PC-9 (cell line): ENCODE data around the gene TMEM98. TPM values are rescaled to one million over a fixed set of nuclear protein-coding genes. Genes with fewer than 3 reads are reported as not detected.
"Not testable (repeated sequence)": the region's sequence is repeated elsewhere in the genome, so short reads cannot be mapped to it uniquely, and the experiment has no call there.

Experiments used
- BruUV-seq: library from RNA; stranded (reverse); fragments of 400-500 nt; replicated peaks from 2 replicates; lab custom pipeline; 2021; lab: Mats Ljungman, UMichigan
- CTCF ChIA-PET: fragments of 300-600 bp; sonication (Branson Sonifier 250); formaldehyde crosslinking; loops from one replicate; lab custom pipeline; 2022; ENCODE audit warnings: antibody characterized with exemption; lab: Charles Lee
- POLR2A ChIA-PET: fragments of 300-600 bp; sonication (Branson Sonifier 250); formaldehyde crosslinking; loops from one replicate; lab custom pipeline; 2022; ENCODE audit warnings: antibody characterized with exemption; ENCODE audit not compliant: unreplicated experiment; lab: Charles Lee
- DNase-seq, 2 experiments: peaks; one replicate each; pipeline versions ENCODE4 v3.0.0 to v3.0.0-alpha.2; 2015 to 2022; ENCODE audit warnings: mixed read lengths in 1 of 2
- H2AFZ ChIP-seq: fragments of 200-600 bp; sonication (generic); 2 replicates; pipeline ENCODE4 v1.8.1; 2017; ENCODE audit warnings: antibody characterized with exemption
- H3F3A ChIP-seq: fragments of 200-600 bp; sonication (generic); 2 replicates; pipeline ENCODE4 v1.8.1; 2017; ENCODE audit warnings: antibody characterized with exemption, mild to moderate bottlenecking, low read depth; ENCODE audit not compliant: insufficient read depth
- H3K27ac ChIP-seq: fragments of 200-600 bp; sonication (generic); 2 replicates; pipeline ENCODE4 v1.6.1; 2016; ENCODE audit warnings: mixed run types
- H3K27me3 ChIP-seq: fragments of 200-600 bp; sonication (generic); 2 replicates; pipeline ENCODE4 v1.6.1; 2016; ENCODE audit warnings: low read depth, mixed run types; ENCODE audit not compliant: insufficient read depth
- H3K36me3 ChIP-seq: fragments of 200-600 bp; sonication (generic); 2 replicates; pipeline ENCODE4 v1.6.1; 2016; ENCODE audit warnings: low read depth, mixed run types
- H3K4me1 ChIP-seq: fragments of 200-600 bp; sonication (generic); replicated peaks from 2 replicates; pipeline ENCODE4 v1.6.1; 2016; ENCODE audit warnings: mixed run types; ENCODE audit not compliant: insufficient read depth
- H3K4me2 ChIP-seq: fragments of 200-600 bp; sonication (generic); 2 replicates; pipeline ENCODE4 v1.6.1; 2017; ENCODE audit warnings: mixed run types
- H3K4me3 ChIP-seq: fragments of 200-600 bp; sonication (generic); 2 replicates; pipeline ENCODE4 v1.6.1; 2016; ENCODE audit warnings: mixed run types
- H3K79me2 ChIP-seq: fragments of 200-600 bp; sonication (generic); 2 replicates; pipeline ENCODE4 v1.6.1; 2017; ENCODE audit warnings: low read depth, mixed run types
- H3K9me2 ChIP-seq: fragments of 200-600 bp; sonication (generic); 2 replicates; pipeline ENCODE4 v1.8.1; 2017; ENCODE audit warnings: mild to moderate bottlenecking; ENCODE audit not compliant: insufficient read depth
- H3K9me3 ChIP-seq: fragments of 200-600 bp; sonication (generic); 2 replicates; pipeline ENCODE4 v1.8.1; 2016; ENCODE audit warnings: low read depth; ENCODE audit not compliant: insufficient read depth
- H4K20me1 ChIP-seq: fragments of 200-600 bp; sonication (generic); 2 replicates; pipeline ENCODE4 v1.8.1; 2017; ENCODE audit not compliant: insufficient read depth
- CTCF ChIP-seq: fragments of 200-600 bp; sonication (generic); conservative IDR thresholded peaks from 2 replicates; pipeline ENCODE4 v1.6.1; 2017; ENCODE audit warnings: mixed run types, antibody characterized with exemption, mild to moderate bottlenecking, moderate library complexity
- EZH2 ChIP-seq: fragments of 200-600 bp; sonication (generic); IDR thresholded peaks from 2 replicates; pipeline ENCODE4 v1.8.0; 2017; ENCODE audit warnings: antibody characterized with exemption, low read depth
- intact Hi-C: fragments of 100-400 bp; cut with micrococcal nuclease; formaldehyde crosslinking; loops from one replicate; pipeline ENCODE4 v1.10.0; 2022; ENCODE audit not compliant: unreplicated experiment
- total RNA-seq: library from RNA; stranded (reverse); gene quantifications from 2 replicates; pipeline ENCODE4 v1.2.3, GENCODE V29; 2021

Gene TMEM98
- total RNA-seq, 1 experiment from 2014 or later, result not detected

GRCh38 chr17:32980230-32980629 is 52.3 kb downstream of the TMEM98 start:
- CTCF ChIA-PET, result no interaction called here
- intact Hi-C loops, result no loop called here
- H3K27me3 ChIP-seq, result peaks cover 9% of the 10 kb centered on the region; the same call in 1 of the 2 replicates
- BruUV-seq, result no TSS peak
- H3K79me2 ChIP-seq, result no peaks in the 10 kb centered on the region
- H3K27ac ChIP-seq, result no peak overlapping the region
- H2AFZ ChIP-seq, result no peak overlapping the region
- DNase-seq, result no peak
- H3K4me2 ChIP-seq, result no peak overlapping the region
- H3K36me3 ChIP-seq, result no peaks in the 10 kb centered on the region
- H3K4me1 ChIP-seq, result no peaks in the 10 kb centered on the region
- H3K9me2 ChIP-seq, result no peaks in the 10 kb centered on the region
- POLR2A ChIA-PET, result no interaction called here
- H3F3A ChIP-seq, result no peaks in the 10 kb centered on the region
- H3K9me3 ChIP-seq, result no peaks in the 10 kb centered on the region; the same call in 1 of the 2 replicates
- H3K4me3 ChIP-seq, result no peak overlapping the region
- H4K20me1 ChIP-seq, result no peaks in the 10 kb centered on the region
- TF ChIP-seq EZH2 (no peak), CTCF (no peak)

GRCh38 chr17:32981611-32982010 is 53.7 kb downstream of the TMEM98 start:
- CTCF ChIA-PET, BruUV-seq, POLR2A ChIA-PET: not testable (repeated sequence)

GRCh38 chr17:32985050-32985756 is 57.2 kb downstream of the TMEM98 start:
- intact Hi-C loops, result no loop called here
- H3K4me3 ChIP-seq, result no peak overlapping the region
- H3K9me2 ChIP-seq, result no peaks in the 10 kb centered on the region
- no peaks in the 10 kb centered on the region for H3F3A ChIP-seq
- no peak for DNase-seq
- ChIA-PET CTCF (no interaction called here), POLR2A (no interaction called here)
- no peak overlapping the region for H3K4me2 ChIP-seq
- no peaks in the 10 kb centered on the region for H3K79me2 ChIP-seq
- H3K9me3 ChIP-seq, result no peaks in the 10 kb centered on the region; the same call in none of the 2 replicates
- BruUV-seq, result no TSS peak
- H3K4me1 ChIP-seq, result no peaks in the 10 kb centered on the region
- TF ChIP-seq CTCF, result no peak
- no peak for TF ChIP-seq EZH2
- no peaks in the 10 kb centered on the region for H3K27me3 ChIP-seq
- no peak overlapping the region for H3K27ac ChIP-seq
- H3K36me3 ChIP-seq, result no peaks in the 10 kb centered on the region
- no peaks in the 10 kb centered on the region for H4K20me1 ChIP-seq
- H2AFZ ChIP-seq, result no peak overlapping the region

More at GRCh38 chr17:32981611-32982010, 53.7 kb downstream of the TMEM98 start:
- H2AFZ ChIP-seq, intact Hi-C loops, H4K20me1 ChIP-seq, H3K27me3 ChIP-seq, H3K4me3 ChIP-seq, H3K79me2 ChIP-seq, H3K9me2 ChIP-seq, H3K4me2 ChIP-seq, H3K9me3 ChIP-seq, H3K27ac ChIP-seq, H3K36me3 ChIP-seq, H3F3A ChIP-seq, DNase-seq, H3K4me1 ChIP-seq: not testable (repeated sequence)

- H3K9me3 ChIP-seq, DNase-seq, H3K79me2 ChIP-seq, H3K27ac ChIP-seq, CTCF ChIA-PET, H3K4me2 ChIP-seq, H3K4me3 ChIP-seq, H3K27me3 ChIP-seq, H3K36me3 ChIP-seq, H3K9me2 ChIP-seq, H4K20me1 ChIP-seq, H2AFZ ChIP-seq, H3K4me1 ChIP-seq, H3F3A ChIP-seq, POLR2A ChIA-PET, intact Hi-C loops, BruUV-seq: not testable (repeated sequence)
Observed at GRCh38 chr17:32987453-32987805, 59.5 kb downstream of the TMEM98 start.

GRCh38 chr17:32987868-32988267 is 59.9 kb downstream of the TMEM98 start:
- H3K79me2 ChIP-seq, H3F3A ChIP-seq, DNase-seq, H3K36me3 ChIP-seq, H3K9me2 ChIP-seq, H2AFZ ChIP-seq, CTCF ChIA-PET, H3K27me3 ChIP-seq, H3K4me3 ChIP-seq, H3K27ac ChIP-seq, H3K4me2 ChIP-seq, BruUV-seq, H3K9me3 ChIP-seq, intact Hi-C loops, POLR2A ChIA-PET, H3K4me1 ChIP-seq, H4K20me1 ChIP-seq: not testable (repeated sequence)
